ENCODE results near the gene AHRR. TPM values are rescaled to one million over a fixed set of nuclear protein-coding genes. Genes with fewer than 3 reads are reported as not detected.

Gene AHRR
- total RNA-seq, 1 donor from 2014 or later: 2.1 TPM

- DNase-seq (no peak), ATAC-seq (no peak)
- intact Hi-C loops (cut with micrococcal nuclease): no loop called here
Measured at GRCh38 chr5:441996-442334, 120.5 kb downstream of the AHRR start.

GRCh38 chr5:442335-443238 lies 121.1 kb downstream of the AHRR start, which contains the start of gene EXOC3:
Gene EXOC3 (plus strand): TSS chr5:443176. CDS start chr5:446206, 3,030 bp downstream.
- intact Hi-C loops (cut with micrococcal nuclease): no loop called here
- peak; percentile 96 for ATAC-seq
- peak; percentile 88 for DNase-seq

GRCh38 chr5:443239-444151 lies 122.0 kb downstream of the AHRR start:
- DNase-seq (peak; percentile 27), ATAC-seq (peak; percentile 15)
- intact Hi-C loops (cut with micrococcal nuclease): no loop called here

- ATAC-seq: no peak
- intact Hi-C loops (cut with micrococcal nuclease): no loop called here
- no peak for DNase-seq
Measured at GRCh38 chr5:444226-444625, 122.7 kb downstream of the AHRR start.

GRCh38 chr5:445591-445990 lies 124.1 kb downstream of the AHRR start:
- no peak for ATAC-seq
- DNase-seq: no peak
- intact Hi-C loops (cut with micrococcal nuclease): no loop called here

GRCh38 chr5:446066-446882 lies 124.8 kb downstream of the AHRR start:
- ATAC-seq: no peak
- DNase-seq: peak; percentile 18
- intact Hi-C loops (cut with micrococcal nuclease): no loop called here

GRCh38 chr5:446883-447263 lies 125.4 kb downstream of the AHRR start:
- peak; percentile 18 for DNase-seq

GRCh38 chr5:447501-447900 lies 126.0 kb downstream of the AHRR start:
- intact Hi-C loops (cut with micrococcal nuclease): no loop called here
- peak; percentile 21 for DNase-seq
- ATAC-seq: no peak

More at GRCh38 chr5:446883-447263, 125.4 kb downstream of the AHRR start:
- ATAC-seq: no peak
- intact Hi-C loops (cut with micrococcal nuclease): no loop called here

- DNase-seq: peak; percentile 66
- intact Hi-C loops (cut with micrococcal nuclease): no loop called here
- ATAC-seq: peak; percentile 66
Measured at GRCh38 chr5:448061-448765, 126.7 kb downstream of the AHRR start.

GRCh38 chr5:448766-449090 lies 127.2 kb downstream of the AHRR start:
- intact Hi-C loops (cut with micrococcal nuclease): no loop called here
- no peak for ATAC-seq
- DNase-seq: no peak

GRCh38 chr5:449151-449550 lies 127.6 kb downstream of the AHRR start:
- DNase-seq (no peak), ATAC-seq (no peak)
- intact Hi-C loops (cut with micrococcal nuclease): no loop called here

GRCh38 chr5:451587-452458 lies 130.3 kb downstream of the AHRR start:
- ATAC-seq (no peak), DNase-seq (no peak)
- intact Hi-C loops (cut with micrococcal nuclease): no loop called here

- no peak for ATAC-seq
- peak; percentile 19 for DNase-seq
- intact Hi-C loops (cut with micrococcal nuclease): no loop called here
Measured at GRCh38 chr5:452978-453710, 131.6 kb downstream of the AHRR start.

- DNase-seq: peak; percentile 13
- no peak for ATAC-seq
- intact Hi-C loops (cut with micrococcal nuclease): no loop called here
Measured at GRCh38 chr5:453725-454481, 132.4 kb downstream of the AHRR start.

- intact Hi-C loops (cut with micrococcal nuclease): no loop called here
- no peak for ATAC-seq
- no peak for DNase-seq
Measured at GRCh38 chr5:454936-455335, 133.4 kb downstream of the AHRR start.

- no peak for DNase-seq
Measured at GRCh38 chr5:455806-456205, 134.3 kb downstream of the AHRR start.

More at GRCh38 chr5:455806-456205, 134.3 kb downstream of the AHRR start:
- intact Hi-C loops (cut with micrococcal nuclease): no loop called here
- no peak for ATAC-seq
